22Rv1 (cell line): Measurements from ENCODE around the gene ACSF2.

Experiments used
- H3K27ac ChIP-seq: fragments of 450-650 bp; 2 replicates; pipeline ENCODE4 v1.5.1; 2017
- CTCF ChIP-seq: fragments of 450-650 bp; IDR thresholded peaks from 2 replicates; pipeline ENCODE4 v1.5.1; 2017; ENCODE audit warnings: mild to moderate bottlenecking
- ZFX ChIP-seq: fragments of 450-650 bp; IDR thresholded peaks from 2 replicates; pipeline ENCODE4 v1.6.1; 2017; ENCODE audit warnings: antibody characterized with exemption, borderline replicate concordance

Gene ACSF2

GRCh38 chr17:50464121-50464520, 38.1 kb downstream of the ACSF2 start:
- no peak for TF ChIP-seq ZFX
- H3K27ac ChIP-seq, result no peak overlapping the region

GRCh38 chr17:50464736-50465135, 38.7 kb downstream of the ACSF2 start:
- TF ChIP-seq CTCF (no peak), ZFX (no peak)
- no peak overlapping the region for H3K27ac ChIP-seq

GRCh38 chr17:50465171-50465570, 39.2 kb downstream of the ACSF2 start:
- no peak overlapping the region for H3K27ac ChIP-seq
- TF ChIP-seq ZFX, result no peak
- TF ChIP-seq CTCF, result no peak

GRCh38 chr17:50465635-50466034, 39.6 kb downstream of the ACSF2 start:
- no peak overlapping the region for H3K27ac ChIP-seq
- TF ChIP-seq CTCF, result no peak
- no peak for TF ChIP-seq ZFX

- TF ChIP-seq CTCF (no peak), ZFX (no peak)
- peak overlapping the region; percentile 15; the same call in 1 of the 2 replicates for H3K27ac ChIP-seq
Measured at GRCh38 chr17:50466371-50467113, 40.5 kb downstream of the ACSF2 start.

- no peak for TF ChIP-seq ZFX
- no peak for TF ChIP-seq CTCF
Measured at GRCh38 chr17:50467114-50467854, 41.3 kb downstream of the ACSF2 start.

GRCh38 chr17:50467855-50468303, 41.9 kb downstream of the ACSF2 start:
- no peak overlapping the region for H3K27ac ChIP-seq
- TF ChIP-seq ZFX, result no peak
- TF ChIP-seq CTCF, result no peak

More at GRCh38 chr17:50467114-50467854, 41.3 kb downstream of the ACSF2 start:
- H3K27ac ChIP-seq, result no peak overlapping the region
